Hepatocyte (in vitro differentiated cells): Measurements from ENCODE around the gene EPN1.

ENCODE experiments used
- EZH2 ChIP-seq: fragments of 200-600 bp; sonication (generic); IDR thresholded peaks from 2 replicates; pipeline ENCODE4 v1.6.1; 2016; ENCODE audit warnings: antibody characterized with exemption, mild to moderate bottlenecking, borderline replicate concordance
- TF ChIP-seq, protein P1 (sequence below): fragments of 200-600 bp; sonication (generic); IDR thresholded peaks from 2 replicates; pipeline ENCODE4 v1.5.1; 2016; ENCODE audit warnings: antibody characterized with exemption, mild to moderate bottlenecking; ENCODE audit not compliant: poor library complexity

DNA sequence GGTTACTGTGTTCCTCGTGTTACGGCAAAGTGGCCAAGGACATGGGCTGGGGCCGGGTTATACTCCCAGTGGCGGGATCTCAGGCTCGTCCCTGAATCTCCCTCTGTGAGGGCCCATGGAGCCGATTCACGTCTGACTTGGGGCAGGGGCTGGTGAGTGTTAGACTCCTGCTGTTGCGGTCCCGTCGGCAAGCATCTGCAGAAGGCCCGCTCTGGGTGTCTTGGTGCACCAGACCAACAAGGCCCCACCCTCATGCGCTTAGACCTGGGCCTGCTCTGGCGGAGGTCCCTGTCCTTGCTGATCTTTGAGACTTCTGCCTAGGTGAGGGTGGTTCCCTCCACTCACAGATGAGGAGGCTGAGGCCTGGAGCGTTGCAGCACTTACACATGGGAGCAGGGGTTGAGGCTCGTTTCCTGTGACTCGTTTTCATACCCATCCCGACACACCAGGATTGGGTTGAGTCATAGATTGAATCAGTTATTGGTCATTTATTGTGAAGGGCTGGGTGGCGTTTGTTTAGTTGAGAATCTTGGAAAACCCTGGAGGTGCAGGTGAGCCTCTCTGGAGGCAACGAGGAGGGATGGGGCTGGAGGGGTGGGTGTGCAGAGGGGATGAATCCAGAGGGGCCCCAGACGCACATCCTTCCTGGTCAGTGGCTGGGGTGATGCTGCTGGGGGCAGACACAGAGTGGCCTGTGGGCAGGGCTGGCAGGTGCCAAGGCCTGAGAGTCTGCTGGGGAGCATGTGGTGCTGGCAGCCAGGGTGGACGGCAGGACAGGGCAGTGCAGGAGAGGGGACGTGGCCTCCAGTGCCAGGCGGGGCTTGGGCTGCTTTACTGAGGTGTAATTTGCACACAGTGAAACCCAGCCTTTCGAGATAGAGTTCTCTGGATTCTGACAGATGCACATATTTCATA is 4.6 kb downstream of the EPN1 start:
- TF ChIP-seq, protein P1, sequence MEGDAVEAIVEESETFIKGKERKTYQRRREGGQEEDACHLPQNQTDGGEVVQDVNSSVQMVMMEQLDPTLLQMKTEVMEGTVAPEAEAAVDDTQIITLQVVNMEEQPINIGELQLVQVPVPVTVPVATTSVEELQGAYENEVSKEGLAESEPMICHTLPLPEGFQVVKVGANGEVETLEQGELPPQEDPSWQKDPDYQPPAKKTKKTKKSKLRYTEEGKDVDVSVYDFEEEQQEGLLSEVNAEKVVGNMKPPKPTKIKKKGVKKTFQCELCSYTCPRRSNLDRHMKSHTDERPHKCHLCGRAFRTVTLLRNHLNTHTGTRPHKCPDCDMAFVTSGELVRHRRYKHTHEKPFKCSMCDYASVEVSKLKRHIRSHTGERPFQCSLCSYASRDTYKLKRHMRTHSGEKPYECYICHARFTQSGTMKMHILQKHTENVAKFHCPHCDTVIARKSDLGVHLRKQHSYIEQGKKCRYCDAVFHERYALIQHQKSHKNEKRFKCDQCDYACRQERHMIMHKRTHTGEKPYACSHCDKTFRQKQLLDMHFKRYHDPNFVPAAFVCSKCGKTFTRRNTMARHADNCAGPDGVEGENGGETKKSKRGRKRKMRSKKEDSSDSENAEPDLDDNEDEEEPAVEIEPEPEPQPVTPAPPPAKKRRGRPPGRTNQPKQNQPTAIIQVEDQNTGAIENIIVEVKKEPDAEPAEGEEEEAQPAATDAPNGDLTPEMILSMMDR, result no peak
- no peak for TF ChIP-seq EZH2
